Activated naive CD8-positive, alpha-beta T cell treated with anti-CD3 and anti-CD28 coated beads, Interleukin-2, amount 50 U/mL, for 16 hours (primary cell): Measurements from ENCODE around the gene JMJD6.
"Not testable (repeated sequence)": the region's sequence is repeated elsewhere in the genome, so short reads cannot be mapped to it uniquely, and the experiment has no call there.

Source experiments
- DNase-seq: peaks from one replicate; pipeline ENCODE4 v3.0.0-alpha.2; 2020; ENCODE audit warnings: low read depth, low spot score

The JMJD6 gene

GRCh38 chr17:76716146-76716838 is 10.1 kb downstream of the JMJD6 start:
- DNase-seq = peak; percentile 35

GRCh38 chr17:76715496-76715830 is 10.9 kb downstream of the JMJD6 start:
- DNase-seq = no peak

- DNase-seq = peak; percentile 65
Observed at GRCh38 chr17:76714822-76715495, 11.4 kb downstream of the JMJD6 start.

GRCh38 chr17:76714336-76714735 is 12.1 kb downstream of the JMJD6 start:
- DNase-seq = no peak

- no peak for DNase-seq
Observed at GRCh38 chr17:76713765-76714164, 12.6 kb downstream of the JMJD6 start.

GRCh38 chr17:76712321-76712720 is 14.1 kb downstream of the JMJD6 start:
- not testable (repeated sequence) for DNase-seq

- DNase-seq = no peak
Observed at GRCh38 chr17:76710863-76711611, 15.4 kb downstream of the JMJD6 start, which contains the start of gene MXRA7. TSS of gene MXRA7 (minus strand) at chr17:76710965. CDS start at chr17:76710946, 19 bp downstream.

GRCh38 chr17:76709951-76710862 is 16.2 kb downstream of the JMJD6 start:
- not testable (repeated sequence) for DNase-seq

- DNase-seq = no peak
Observed at GRCh38 chr17:76709077-76709950, 17.1 kb downstream of the JMJD6 start.

GRCh38 chr17:76707985-76708807 is 18.2 kb downstream of the JMJD6 start:
- DNase-seq = no peak

GRCh38 chr17:76706817-76707216 is 19.6 kb downstream of the JMJD6 start:
- DNase-seq = no peak

- DNase-seq = no peak
Observed at GRCh38 chr17:76704805-76705204, 21.6 kb downstream of the JMJD6 start.

GRCh38 chr17:76702941-76703637 is 23.3 kb downstream of the JMJD6 start:
- DNase-seq = no peak

GRCh38 chr17:76702076-76702475 is 24.3 kb downstream of the JMJD6 start:
- DNase-seq = no peak

GRCh38 chr17:76701471-76701967 is 24.9 kb downstream of the JMJD6 start:
- DNase-seq = no peak

- no peak for DNase-seq
Observed at GRCh38 chr17:76700617-76701470, 25.6 kb downstream of the JMJD6 start.

GRCh38 chr17:76700270-76700616 is 26.2 kb downstream of the JMJD6 start:
- no peak for DNase-seq

GRCh38 chr17:76698466-76698977 is 27.9 kb downstream of the JMJD6 start:
- not testable (repeated sequence) for DNase-seq
